ENCODE data around the gene MAP3K5. TPM values are rescaled to one million over a fixed set of nuclear protein-coding genes. Genes with fewer than 3 reads are reported as not detected.

MAP3K5 gene
- total RNA-seq, 1 experiment from 2014 or later: 2.1 TPM

GRCh38 chr6:136625293-136625692 lies 167.0 kb downstream of the MAP3K5 start:
- intact Hi-C loops (cut with micrococcal nuclease; ENCODE audit: unreplicated experiment): no loop called here
- H3K27ac Mint-ChIP-seq (ENCODE audit: unreplicated experiment): no peak overlapping the region
- H3K4me1 Mint-ChIP-seq (ENCODE audit: low read depth, unreplicated experiment): peaks cover 6% of the 10 kb centered on the region
- no peak for DNase-seq
- H3K9me3 ChIP-seq: no peaks in the 10 kb centered on the region
- TF ChIP-seq CTCF (IDR thresholded peaks at IDR 0.05; ENCODE audit: insufficient read depth in 1 of 2, low read depth in 1 of 2, low read length in 1 of 2, severe bottlenecking in 1 of 2, unreplicated experiment in 1 of 2): no peak
- H3K27me3 Mint-ChIP-seq (ENCODE audit: insufficient read depth, unreplicated experiment): no peaks in the 10 kb centered on the region
- H3K36me3 ChIP-seq (ENCODE audit: control insufficient read depth, insufficient read depth, low read length): no peaks in the 10 kb centered on the region
- ChIA-PET CTCF (no interaction called here), POLR2A (no interaction called here)
- H3K4me3 ChIP-seq (ENCODE audit: low read depth, low read length): no peak overlapping the region
- peaks cover 6% of the 10 kb centered on the region; the same call in 1 of the 2 replicates for H3K4me1 ChIP-seq
- BruUV-seq (replicated peaks): no TSS peak
- no peaks in the 10 kb centered on the region for H3K36me3 Mint-ChIP-seq (ENCODE audit: insufficient read depth, unreplicated experiment)
- no peaks in the 10 kb centered on the region for H3K27me3 ChIP-seq (replicated peaks; ENCODE audit: control insufficient read depth, insufficient read depth, low read length)
- no peaks in the 10 kb centered on the region for H3K9me3 Mint-ChIP-seq (ENCODE audit: unreplicated experiment)
- no peak overlapping the region for H3K4me3 Mint-ChIP-seq (ENCODE audit: unreplicated experiment)

- CTCF ChIA-PET: no interaction called here
- POLR2A ChIA-PET: no interaction called here
- peaks cover 6% of the 10 kb centered on the region; the same call in 1 of the 2 replicates for H3K4me1 ChIP-seq
- no peaks in the 10 kb centered on the region for H3K36me3 ChIP-seq (ENCODE audit: control insufficient read depth, insufficient read depth, low read length)
- Mint-ChIP-seq H3K36me3 (ENCODE audit: insufficient read depth, unreplicated experiment) (no peaks in the 10 kb centered on the region), H3K4me3 (ENCODE audit: unreplicated experiment) (no peak overlapping the region), H3K27me3 (ENCODE audit: insufficient read depth, unreplicated experiment) (no peaks in the 10 kb centered on the region), H3K4me1 (ENCODE audit: low read depth, unreplicated experiment) (peaks cover 6% of the 10 kb centered on the region), H3K9me3 (ENCODE audit: unreplicated experiment) (no peaks in the 10 kb centered on the region), H3K27ac (ENCODE audit: unreplicated experiment) (no peak overlapping the region)
- no peaks in the 10 kb centered on the region for H3K27me3 ChIP-seq (replicated peaks; ENCODE audit: control insufficient read depth, insufficient read depth, low read length)
- H3K4me3 ChIP-seq (ENCODE audit: low read depth, low read length): no peak overlapping the region
- no peak for DNase-seq
- no peak for TF ChIP-seq CTCF (IDR thresholded peaks at IDR 0.05; ENCODE audit: insufficient read depth in 1 of 2, low read depth in 1 of 2, low read length in 1 of 2, severe bottlenecking in 1 of 2, unreplicated experiment in 1 of 2)
- intact Hi-C loops (cut with micrococcal nuclease; ENCODE audit: unreplicated experiment): no loop called here
- BruUV-seq (replicated peaks): no TSS peak
- H3K9me3 ChIP-seq: no peaks in the 10 kb centered on the region
Observed at GRCh38 chr6:136624347-136624746, 167.9 kb downstream of the MAP3K5 start.

- Mint-ChIP-seq H3K27me3 (ENCODE audit: insufficient read depth, unreplicated experiment) (no peaks in the 10 kb centered on the region), H3K27ac (ENCODE audit: unreplicated experiment) (no peak overlapping the region), H3K4me1 (ENCODE audit: low read depth, unreplicated experiment) (no peaks in the 10 kb centered on the region), H3K9me3 (ENCODE audit: unreplicated experiment) (no peaks in the 10 kb centered on the region), H3K36me3 (ENCODE audit: insufficient read depth, unreplicated experiment) (no peaks in the 10 kb centered on the region), H3K4me3 (ENCODE audit: unreplicated experiment) (no peak overlapping the region)
- Histone ChIP-seq H3K36me3 (ENCODE audit: control insufficient read depth, insufficient read depth, low read length) (no peaks in the 10 kb centered on the region), H3K27me3 (replicated peaks; ENCODE audit: control insufficient read depth, insufficient read depth, low read length) (no peaks in the 10 kb centered on the region), H3K9me3 (no peaks in the 10 kb centered on the region), H3K4me1 (peaks cover 3% of the 10 kb centered on the region; the same call in 1 of the 2 replicates), H3K4me3 (ENCODE audit: low read depth, low read length) (no peak overlapping the region)
- DNase-seq: no peak
- CTCF ChIA-PET: no interaction called here
- POLR2A ChIA-PET: no interaction called here
- BruUV-seq (replicated peaks): no TSS peak
- TF ChIP-seq CTCF (IDR thresholded peaks at IDR 0.05; ENCODE audit: insufficient read depth in 1 of 2, low read depth in 1 of 2, low read length in 1 of 2, severe bottlenecking in 1 of 2, unreplicated experiment in 1 of 2): no peak
- intact Hi-C loops (cut with micrococcal nuclease; ENCODE audit: unreplicated experiment): no loop called here
Observed at GRCh38 chr6:136618086-136618485, 174.2 kb downstream of the MAP3K5 start.
